Fibroblast of skin of left quadriceps (primary cell): Measurements from ENCODE around the gene FADS1.

ENCODE experiments used
- DNase-seq, 2 experiments: peaks; one replicate each; pipeline ENCODE4 v3.0.0-alpha.2; 2013; ENCODE audit warnings: low read depth in 2 of 2

Gene FADS1

GRCh38 chr11:61816736-61817455, at the start of gene FADS1:
TSS of gene FADS1 (minus strand) at chr11:61817003. CDS start at chr11:61816929, 74 bp downstream.
- DNase-seq, result peak; percentile 86

DNA sequence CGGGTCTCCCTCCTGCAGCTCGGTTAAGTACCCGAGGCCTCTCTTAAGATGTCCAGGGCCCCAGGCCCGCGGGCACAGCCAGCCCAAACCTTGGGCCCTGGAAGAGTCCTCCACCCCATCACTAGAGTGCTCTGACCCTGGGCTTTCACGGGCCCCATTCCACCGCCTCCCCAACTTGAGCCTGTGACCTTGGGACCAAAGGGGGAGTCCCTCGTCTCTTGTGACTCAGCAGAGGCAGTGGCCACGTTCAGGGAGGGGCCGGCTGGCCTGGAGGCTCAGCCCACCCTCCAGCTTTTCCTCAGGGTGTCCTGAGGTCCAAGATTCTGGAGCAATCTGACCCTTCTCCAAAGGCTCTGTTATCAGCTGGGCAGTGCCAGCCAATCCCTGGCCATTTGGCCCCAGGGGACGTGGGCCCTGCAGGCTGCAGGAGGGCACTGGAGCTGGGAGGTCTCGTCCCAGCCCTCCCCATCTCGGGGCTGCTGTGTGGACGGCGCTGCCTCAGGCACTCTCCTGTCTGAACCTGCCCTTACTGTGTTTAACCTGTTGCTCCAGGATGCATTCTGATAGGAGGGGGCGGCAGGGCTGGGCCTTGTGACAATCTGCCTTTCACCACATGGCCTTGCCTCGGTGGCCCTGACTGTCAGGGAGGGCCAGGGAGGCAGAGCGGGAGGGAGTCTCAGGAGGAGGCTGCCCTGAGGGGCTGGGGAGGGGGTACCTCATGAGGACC, 49.6 kb upstream of the FADS1 start:
- DNase-seq, result no peak

DNA sequence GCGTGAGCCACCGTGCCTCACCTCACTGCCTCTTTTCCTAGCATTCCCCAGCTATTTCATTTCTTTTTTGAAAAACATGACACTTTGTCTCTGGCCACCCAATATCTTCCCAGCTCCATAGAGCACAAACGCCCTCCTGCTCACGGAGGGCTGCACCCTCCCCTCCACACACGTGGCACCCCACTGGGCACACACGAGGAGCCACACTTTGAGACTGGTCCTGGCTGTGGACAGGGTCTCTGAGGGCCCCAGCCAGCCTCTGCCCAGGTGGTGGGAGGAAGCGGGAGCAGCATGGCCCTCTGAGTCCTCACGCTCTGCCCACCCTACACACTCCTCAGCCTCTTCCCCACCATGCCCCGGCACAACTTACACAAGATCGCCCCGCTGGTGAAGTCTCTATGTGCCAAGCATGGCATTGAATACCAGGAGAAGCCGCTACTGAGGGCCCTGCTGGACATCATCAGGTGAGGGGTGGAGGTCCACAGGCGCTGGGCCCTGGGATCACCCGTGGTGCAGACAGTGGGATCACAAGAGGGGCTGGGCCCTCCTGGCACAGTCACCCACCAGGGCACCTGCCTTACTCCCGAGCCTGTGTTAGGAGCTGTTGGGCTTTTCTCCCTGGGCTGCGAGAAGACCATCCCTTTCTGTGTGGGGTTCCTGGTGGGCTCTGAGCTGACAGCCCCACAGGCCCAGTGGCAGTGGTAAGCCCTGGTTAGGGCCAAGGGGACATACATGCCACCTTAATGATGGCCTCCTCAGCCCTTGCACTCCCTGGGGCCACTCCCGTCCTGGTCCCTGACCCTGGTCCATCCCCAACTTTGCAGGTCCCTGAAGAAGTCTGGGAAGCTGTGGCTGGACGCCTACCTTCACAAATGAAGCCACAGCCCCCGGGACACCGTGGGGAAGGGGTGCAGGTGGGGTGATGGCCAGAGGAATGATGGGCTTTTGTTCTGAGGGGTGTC, 48.3 kb upstream of the FADS1 start:
- DNase-seq, result no peak

GRCh38 chr11:61863548-61864081, 46.8 kb upstream of the FADS1 start:
- no peak for DNase-seq

DNA sequence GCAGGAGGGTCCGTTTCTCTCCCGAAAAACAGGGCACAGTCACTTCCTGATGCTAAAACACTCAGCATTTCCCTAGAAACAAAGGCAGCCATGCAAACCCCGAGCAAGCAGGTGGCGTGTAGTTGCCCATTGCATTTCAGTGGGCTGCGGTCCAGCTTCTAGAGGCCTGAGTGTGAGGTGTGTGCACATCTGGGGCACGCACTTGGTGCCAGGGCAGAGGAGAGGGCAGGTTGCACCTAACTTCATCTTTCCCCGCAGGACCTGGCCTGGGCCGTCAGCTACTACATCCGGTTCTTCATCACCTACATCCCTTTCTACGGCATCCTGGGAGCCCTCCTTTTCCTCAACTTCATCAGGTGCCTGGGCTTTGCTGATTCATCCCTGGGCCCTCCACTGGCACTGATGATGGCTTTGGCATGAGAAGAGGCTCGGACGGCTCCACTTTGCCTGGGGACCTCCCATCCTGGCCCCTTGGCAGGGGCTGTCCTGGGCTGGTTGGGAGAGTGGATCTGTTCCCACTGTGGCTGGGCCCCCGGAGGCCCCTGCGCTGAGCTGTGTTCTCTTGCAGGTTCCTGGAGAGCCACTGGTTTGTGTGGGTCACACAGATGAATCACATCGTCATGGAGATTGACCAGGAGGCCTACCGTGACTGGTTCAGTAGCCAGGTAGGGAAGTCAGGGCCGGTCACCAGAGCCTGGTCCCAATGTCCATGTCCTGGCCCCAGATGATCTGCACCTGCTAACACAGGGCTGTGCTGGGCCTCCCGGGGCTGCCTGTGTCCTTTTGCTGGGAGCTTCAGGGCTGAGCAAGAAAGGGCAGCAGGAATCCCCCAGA, 46.1 kb upstream of the FADS1 start:
- DNase-seq, result no peak

- DNase-seq, result no peak
These were observed 44.8 kb upstream of the FADS1 start for GRCh38 chr11:61861634-61862033.

GRCh38 chr11:61860054-61860903, 43.5 kb upstream of the FADS1 start:
- no peak for DNase-seq

- no peak for DNase-seq
These were observed 39.3 kb upstream of the FADS1 start for GRCh38 chr11:61855939-61856680.

DNA sequence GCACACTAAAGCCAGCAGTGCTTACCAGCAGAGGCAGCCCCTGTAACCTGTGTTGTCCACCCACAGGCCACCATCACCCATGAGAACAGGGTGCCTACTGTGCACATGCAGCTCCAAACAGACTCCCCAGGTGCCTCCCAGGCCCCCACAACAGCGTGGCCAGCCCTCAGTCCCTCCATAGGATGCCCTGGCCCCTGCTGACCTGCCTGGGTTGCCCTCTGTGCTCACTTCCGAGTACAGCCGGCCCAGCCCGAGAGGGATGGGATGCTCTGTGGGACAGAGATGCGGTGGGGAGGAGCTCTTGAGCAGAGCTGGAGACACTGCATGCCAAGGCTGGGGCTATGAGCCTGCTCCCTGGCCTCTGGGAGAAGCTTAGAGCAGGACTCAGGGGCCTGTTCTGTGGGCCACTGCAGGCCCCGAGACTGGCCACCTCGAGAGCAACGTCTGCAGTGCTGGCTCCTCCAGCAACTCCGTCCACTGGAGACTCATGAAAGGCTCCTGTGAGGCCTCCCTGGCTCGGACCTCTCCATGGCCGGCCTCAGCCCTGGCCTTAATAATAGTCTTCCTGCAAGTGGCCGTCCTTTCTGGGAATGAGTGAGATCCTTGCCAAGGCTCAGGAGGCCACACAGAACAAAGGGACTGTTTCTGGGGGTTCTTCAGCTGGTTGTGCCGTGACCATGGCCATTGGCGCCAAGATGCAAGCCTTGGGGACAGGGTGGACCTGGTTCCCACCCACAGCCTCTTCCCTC, 38.3 kb upstream of the FADS1 start:
- no peak for DNase-seq

- no peak for DNase-seq
These were observed 37.5 kb upstream of the FADS1 start for GRCh38 chr11:61854206-61854895.

- no peak for DNase-seq
These were observed 36.9 kb upstream of the FADS1 start for GRCh38 chr11:61853698-61854169.

- no peak for DNase-seq
These were observed 35.1 kb upstream of the FADS1 start for GRCh38 chr11:61851900-61852295.

- DNase-seq, result no peak
These were observed 34.5 kb upstream of the FADS1 start for GRCh38 chr11:61851113-61851899.

DNA sequence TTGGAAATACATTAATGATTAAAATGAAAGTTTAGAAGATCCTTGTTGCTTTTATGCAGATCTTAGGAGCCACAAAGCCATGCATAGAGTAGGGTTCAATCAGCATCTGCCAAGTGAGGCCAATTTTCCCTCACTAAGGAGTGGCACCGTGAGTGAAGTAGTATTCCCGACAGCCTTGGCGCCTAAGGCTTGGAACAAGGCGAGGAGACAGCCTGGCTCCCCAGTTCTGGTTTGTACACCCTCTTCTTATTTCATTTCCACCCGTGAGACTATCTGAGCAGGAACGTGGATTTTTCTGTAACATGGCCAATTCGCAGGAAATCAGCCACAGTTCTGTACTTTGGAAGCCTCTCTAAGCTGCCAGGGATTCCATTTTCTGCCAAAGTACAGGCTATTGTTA, 33.9 kb upstream of the FADS1 start:
- DNase-seq, result no peak

GRCh38 chr11:61848631-61849030, 31.8 kb upstream of the FADS1 start:
- DNase-seq, result no peak

GRCh38 chr11:61847914-61848581, 31.2 kb upstream of the FADS1 start:
- DNase-seq, result no peak
